Omental fat pad (tissue), 4 donors: ENCODE measurements around the gene HYAL1. TPM values are rescaled to one million over a fixed set of nuclear protein-coding genes. Genes with fewer than 3 reads are reported as not detected.

Experiments
- ATAC-seq: fragments of 150-250 bp; one replicate; pipeline ENCODE4 v1.9.1; 2016; ENCODE audit warnings: mild to moderate bottlenecking, moderate library complexity; ENCODE audit not compliant: low FRiP score
- DNase-seq: peaks from one replicate; pipeline ENCODE4 v3.0.0-alpha.2; 2019; ENCODE audit warnings: low spot score
- CTCF ChIP-seq, 3 donors: fragments of 450-650 bp; IDR thresholded peaks; one replicate each; pipeline ENCODE4 v1.5.1; 2016 to 2017; ENCODE audit warnings: antibody characterized with exemption in 3 of 3, mild to moderate bottlenecking in 3 of 3, moderate library complexity in 2 of 3
- total RNA-seq, 4 donors: library from RNA; depleted of rRNA; stranded (reverse); fragments of >200 nt; gene quantifications; one replicate each; pipeline ENCODE4 v1.1.0, GENCODE V29; 2016

HYAL1 gene
- 10 to 100 TPM in 3 of 4 donors, 1 to 10 TPM in 1; 6.8 to 32.3 (median 14.6) TPM for total RNA-seq

GRCh38 chr3:50303013-50303815 is at the start of gene HYAL1:
TSS of gene HYAL1 (minus strand) at chr3:50303574. CDS start at chr3:50302956, 618 bp downstream.
- DNase-seq (no peak), ATAC-seq (no peak)
- no peak for TF ChIP-seq CTCF (IDR thresholded peaks at IDR 0.05)

GRCh38 chr3:50352781-50353180 is 49.4 kb upstream of the HYAL1 start:
- no peak for DNase-seq
- TF ChIP-seq CTCF (IDR thresholded peaks at IDR 0.05) = no peak
- no peak for ATAC-seq

GRCh38 chr3:50351323-50351697 is 47.9 kb upstream of the HYAL1 start:
- DNase-seq = no peak
- no peak for ATAC-seq

GRCh38 chr3:50350527-50351322 is 47.4 kb upstream of the HYAL1 start, which contains the start of the genes CYB561D2 and NPRL2:
TSS of gene CYB561D2 (plus strand) at chr3:50350862. CDS start at chr3:50351434, 572 bp downstream.
TSS of gene NPRL2 (minus strand) at chr3:50350775. CDS start at chr3:50350652, 123 bp downstream.
- ATAC-seq (peak; percentile 86), DNase-seq (peak; percentile 73)
- no peak for TF ChIP-seq CTCF (IDR thresholded peaks at IDR 0.05)

More at GRCh38 chr3:50351323-50351697, 47.9 kb upstream of the HYAL1 start:
- TF ChIP-seq CTCF (IDR thresholded peaks at IDR 0.05) = no peak

GRCh38 chr3:50350213-50350526 is 46.8 kb upstream of the HYAL1 start:
- no peak for DNase-seq
- no peak for ATAC-seq
- TF ChIP-seq CTCF (IDR thresholded peaks at IDR 0.05) = no peak

- TF ChIP-seq CTCF (IDR thresholded peaks at IDR 0.05) = no peak
- no peak for DNase-seq
- ATAC-seq = no peak
Measured at GRCh38 chr3:50347187-50347813, 43.9 kb upstream of the HYAL1 start.
